GM12892 (cell line): ENCODE measurements around the gene FANCF.
"Not testable (repeated sequence)": the region's sequence is repeated elsewhere in the genome, so short reads cannot be mapped to it uniquely, and the experiment has no call there.

ENCODE experiments used
- DNase-seq: peaks from one replicate; pipeline ENCODE4 v3.0.0; 2011; ENCODE audit not compliant: insufficient read length
- FAIRE-seq: peaks from 2 replicates; lab custom pipeline; 2011; peaks lifted over from hg19 to GRCh38; lab: Jason Lieb, UNC
- POLR2A ChIP-seq: IDR thresholded peaks from 2 replicates; pipeline ENCODE4 v1.6.1; 2011; ENCODE audit warnings: low read depth, low read length, control low read depth
- POLR2AphosphoS5 ChIP-seq: IDR thresholded peaks from 2 replicates; pipeline ENCODE4 v1.6.1; 2011; ENCODE audit warnings: low read depth, low read length, control low read depth
- TAF1 ChIP-seq: IDR thresholded peaks from 2 replicates; pipeline ENCODE4 v1.6.1; 2011; ENCODE audit warnings: low read depth, mild to moderate bottlenecking, control low read depth, low read length, borderline replicate concordance

The FANCF gene

GRCh38 chr11:22657101-22657694 lies 31.6 kb upstream of the FANCF start:
- TF ChIP-seq POLR2AphosphoS5 (no peak), POLR2A (no peak), TAF1 (no peak)
- no peak for DNase-seq
- FAIRE-seq = no peak

- no peak for DNase-seq
- FAIRE-seq = no peak
- no peak for TF ChIP-seq POLR2AphosphoS5
- TF ChIP-seq POLR2A = no peak
- TF ChIP-seq TAF1 = no peak
Measured at GRCh38 chr11:22656130-22656529, 30.5 kb upstream of the FANCF start.

GRCh38 chr11:22652346-22652745 lies 26.7 kb upstream of the FANCF start:
- not testable (repeated sequence) for DNase-seq

GRCh38 chr11:22641559-22641958 lies 15.9 kb upstream of the FANCF start:
- TF ChIP-seq TAF1 (no peak), POLR2AphosphoS5 (no peak), POLR2A (no peak)
- FAIRE-seq (no peak), DNase-seq (no peak)

More at GRCh38 chr11:22652346-22652745, 26.7 kb upstream of the FANCF start:
- not testable (repeated sequence) for FAIRE-seq

- FAIRE-seq (no peak), DNase-seq (no peak)
- TF ChIP-seq TAF1 = no peak
- no peak for TF ChIP-seq POLR2AphosphoS5
- no peak for TF ChIP-seq POLR2A
Measured at GRCh38 chr11:22640862-22641261, 15.2 kb upstream of the FANCF start.

GRCh38 chr11:22635689-22636088 lies 10.1 kb upstream of the FANCF start:
- DNase-seq (no peak), FAIRE-seq (no peak)
- TF ChIP-seq POLR2A = no peak
- TF ChIP-seq POLR2AphosphoS5 = no peak
- TF ChIP-seq TAF1 = no peak

GRCh38 chr11:22634897-22635629 lies 9.4 kb upstream of the FANCF start:
- no peak for TF ChIP-seq POLR2A
- TF ChIP-seq TAF1 = no peak
- TF ChIP-seq POLR2AphosphoS5 = no peak
- DNase-seq (no peak), FAIRE-seq (no peak)

GRCh38 chr11:22633354-22633902 lies 7.8 kb upstream of the FANCF start:
- DNase-seq (no peak), FAIRE-seq (peak; percentile 54)
- TF ChIP-seq POLR2A (no peak), TAF1 (no peak), POLR2AphosphoS5 (no peak)

- no peak for DNase-seq
- TF ChIP-seq TAF1 = no peak
- TF ChIP-seq POLR2AphosphoS5 = no peak
- no peak for TF ChIP-seq POLR2A
- no peak for FAIRE-seq
Measured at GRCh38 chr11:22627421-22627820, 1.8 kb upstream of the FANCF start.

GRCh38 chr11:22626573-22627239 lies 1.1 kb upstream of the FANCF start:
- FAIRE-seq (no peak), DNase-seq (no peak)
- no peak for TF ChIP-seq TAF1
- no peak for TF ChIP-seq POLR2A
- no peak for TF ChIP-seq POLR2AphosphoS5

GRCh38 chr11:22624742-22625447 lies 728 bp downstream of the FANCF start:
- no peak for TF ChIP-seq POLR2AphosphoS5
- TF ChIP-seq TAF1 = no peak
- TF ChIP-seq POLR2A = no peak; the same call in 1 of the 2 replicates
- DNase-seq = peak; percentile 9
- peak; percentile 56 for FAIRE-seq

- FAIRE-seq (no peak), DNase-seq (no peak)
- TF ChIP-seq POLR2A = no peak
- no peak for TF ChIP-seq POLR2AphosphoS5
- TF ChIP-seq TAF1 = no peak
Measured at GRCh38 chr11:22617868-22618267, 7.8 kb downstream of the FANCF start.
